GM12865 (cell line): Measurements from ENCODE around the gene ZNF143.

Experiments used
- DNase-seq: peaks from one replicate; pipeline ENCODE4 v3.0.0; 2010; ENCODE audit warnings: low read depth
- H3K4me3 ChIP-seq: 2 replicates; pipeline ENCODE4 v1.5.1; 2011; ENCODE audit warnings: mild to moderate bottlenecking, low read depth, low read length, control low read depth
- TF ChIP-seq, protein P1 (sequence below): IDR thresholded peaks from 2 replicates; pipeline ENCODE4 v1.5.1; 2011; ENCODE audit warnings: low read length, control low read depth, low read depth, inconsistent platforms; ENCODE audit not compliant: insufficient read depth; ENCODE audit errors: missing control alignments

ZNF143 gene

GRCh38 chr11:9565822-9566560 lies 105.2 kb downstream of the ZNF143 start:
- DNase-seq, result peak; percentile 90
- H3K4me3 ChIP-seq, result peak overlapping the region; percentile 14
- TF ChIP-seq, protein P1, sequence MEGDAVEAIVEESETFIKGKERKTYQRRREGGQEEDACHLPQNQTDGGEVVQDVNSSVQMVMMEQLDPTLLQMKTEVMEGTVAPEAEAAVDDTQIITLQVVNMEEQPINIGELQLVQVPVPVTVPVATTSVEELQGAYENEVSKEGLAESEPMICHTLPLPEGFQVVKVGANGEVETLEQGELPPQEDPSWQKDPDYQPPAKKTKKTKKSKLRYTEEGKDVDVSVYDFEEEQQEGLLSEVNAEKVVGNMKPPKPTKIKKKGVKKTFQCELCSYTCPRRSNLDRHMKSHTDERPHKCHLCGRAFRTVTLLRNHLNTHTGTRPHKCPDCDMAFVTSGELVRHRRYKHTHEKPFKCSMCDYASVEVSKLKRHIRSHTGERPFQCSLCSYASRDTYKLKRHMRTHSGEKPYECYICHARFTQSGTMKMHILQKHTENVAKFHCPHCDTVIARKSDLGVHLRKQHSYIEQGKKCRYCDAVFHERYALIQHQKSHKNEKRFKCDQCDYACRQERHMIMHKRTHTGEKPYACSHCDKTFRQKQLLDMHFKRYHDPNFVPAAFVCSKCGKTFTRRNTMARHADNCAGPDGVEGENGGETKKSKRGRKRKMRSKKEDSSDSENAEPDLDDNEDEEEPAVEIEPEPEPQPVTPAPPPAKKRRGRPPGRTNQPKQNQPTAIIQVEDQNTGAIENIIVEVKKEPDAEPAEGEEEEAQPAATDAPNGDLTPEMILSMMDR, result no peak

GRCh38 chr11:9566561-9567063 lies 105.8 kb downstream of the ZNF143 start:
- no peak overlapping the region for H3K4me3 ChIP-seq
- TF ChIP-seq, protein P1, result no peak
- no peak for DNase-seq

DNA sequence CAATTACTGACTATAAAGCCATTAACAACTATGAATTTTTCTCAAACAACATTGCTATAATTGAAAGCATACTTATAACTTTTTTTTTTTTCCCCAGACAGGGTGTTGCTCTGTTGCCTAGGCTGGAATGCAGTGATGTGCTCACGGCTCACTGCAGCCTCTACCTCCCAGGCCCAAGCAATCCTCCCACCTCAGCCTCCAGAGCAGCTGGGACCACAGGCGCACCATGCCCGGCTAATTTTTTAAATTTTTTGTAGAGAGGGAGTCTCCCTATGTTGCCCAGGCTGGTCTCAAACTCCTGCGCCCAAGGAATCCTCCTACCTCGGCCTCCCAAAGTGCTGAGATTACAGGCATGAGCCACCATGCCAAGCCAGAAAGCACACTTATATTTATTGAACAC lies 106.6 kb downstream of the ZNF143 start:
- no peak for DNase-seq
- H3K4me3 ChIP-seq, result no peak overlapping the region
- TF ChIP-seq, protein P1, result no peak

- DNase-seq, result no peak
- TF ChIP-seq, protein P1, result no peak
- no peak overlapping the region for H3K4me3 ChIP-seq
Measured at GRCh38 chr11:9568161-9568853, 107.5 kb downstream of the ZNF143 start.

- H3K4me3 ChIP-seq, result no peak overlapping the region
Measured at GRCh38 chr11:9568854-9569587, 108.2 kb downstream of the ZNF143 start.

GRCh38 chr11:9569588-9570164 lies 108.9 kb downstream of the ZNF143 start:
- no peak overlapping the region for H3K4me3 ChIP-seq
- no peak for DNase-seq
- TF ChIP-seq, protein P1, result no peak

More at GRCh38 chr11:9568854-9569587, 108.2 kb downstream of the ZNF143 start:
- TF ChIP-seq, protein P1, result no peak
- peak; percentile 55 for DNase-seq
